OCI-LY3 (cell line): ENCODE data around the gene MEX3A.
"Not testable (repeated sequence)": the region's sequence is repeated elsewhere in the genome, so short reads cannot be mapped to it uniquely, and the experiment has no call there.

Experiments
- H2AFZ ChIP-seq: fragments of 200-600, 300-600 bp; shearing (Covaris generic); 2 replicates; pipeline ENCODE4 v1.6.0; 2014; ENCODE audit warnings: antibody characterized with exemption, low read depth, low read length
- H3K27ac ChIP-seq: fragments of 200-600, 300-600 bp; sonication (generic); 2 replicates; pipeline ENCODE4 v1.5.1; 2014; ENCODE audit warnings: mild to moderate bottlenecking, low read length, moderate library complexity, mixed read lengths
- H3K27me3 ChIP-seq: fragments of 200-600, 300-600 bp; sonication (generic); 2 replicates; pipeline ENCODE4 v1.6.1; 2014; ENCODE audit warnings: low read depth, low read length, mixed read lengths
- H3K36me3 ChIP-seq: fragments of 200-600, 300-600 bp; sonication (generic); replicated peaks from 2 replicates; pipeline ENCODE3; 2014; ENCODE audit warnings: low read depth, low read length, mixed read lengths
- H3K4me1 ChIP-seq: fragments of 300-600, 200-600 bp; sonication (generic); 2 replicates; pipeline ENCODE4 v1.6.1; 2014; ENCODE audit warnings: low read length, mixed read lengths
- H3K4me2 ChIP-seq: fragments of 200-600, 300-600 bp; sonication (generic); 2 replicates; pipeline ENCODE4 v1.6.1; 2014; ENCODE audit warnings: low read length, mixed read lengths
- H3K4me3 ChIP-seq: fragments of 300-600, 200-600 bp; sonication (generic); 2 replicates; pipeline ENCODE4 v1.5.1; 2014; ENCODE audit warnings: antibody characterized with exemption, mild to moderate bottlenecking, low read length, moderate library complexity
- H3K79me2 ChIP-seq: fragments of 300-600, 200-600 bp; shearing (Covaris generic); 2 replicates; pipeline ENCODE4 v1.6.1; 2014; ENCODE audit warnings: mild to moderate bottlenecking, low read length, mixed read lengths
- H3K9ac ChIP-seq: fragments of 300-600, 200-600 bp; shearing (Covaris generic); 2 replicates; pipeline ENCODE4 v1.6.0; 2014; ENCODE audit warnings: mild to moderate bottlenecking, low read length, moderate library complexity
- H3K9me3 ChIP-seq: fragments of 200-600, 300-600 bp; shearing (Covaris generic); 2 replicates; pipeline ENCODE4 v1.6.1; 2014; ENCODE audit warnings: low read length, mixed read lengths; ENCODE audit not compliant: insufficient read depth
- H4K20me1 ChIP-seq: fragments of 200-600, 300-600 bp; sonication (generic); 2 replicates; pipeline ENCODE4 v1.6.1; 2016; ENCODE audit warnings: low read length, mixed read lengths; ENCODE audit not compliant: insufficient read depth
- CTCF ChIP-seq: fragments of 200-600, 300-600 bp; sonication (generic); IDR thresholded peaks from 2 replicates; pipeline ENCODE4 v1.5.1; 2014; ENCODE audit warnings: antibody characterized with exemption, low read length, low read depth
- EZH2phosphoT487 ChIP-seq: fragments of 200-600 bp; shearing (Covaris generic); IDR thresholded peaks from 2 replicates; pipeline ENCODE4 v1.6.1; 2018; ENCODE audit warnings: antibody characterized with exemption, mixed run types, low read depth

The MEX3A gene

GRCh38 chr1:156120318-156120717 is 38.1 kb upstream of the MEX3A start:
- no peaks in the 10 kb centered on the region for H3K36me3 ChIP-seq
- H3K79me2 ChIP-seq = no peaks in the 10 kb centered on the region
- H2AFZ ChIP-seq = no peak overlapping the region
- H4K20me1 ChIP-seq = peaks cover 2% of the 10 kb centered on the region; the same call in 1 of the 2 replicates
- H3K4me1 ChIP-seq = peaks cover 44% of the 10 kb centered on the region
- H3K9ac ChIP-seq = no peak overlapping the region
- H3K4me2 ChIP-seq = peak overlapping the region; percentile 29
- no peak for TF ChIP-seq EZH2phosphoT487
- TF ChIP-seq CTCF = no peak
- H3K27ac ChIP-seq = no peak overlapping the region
- no peaks in the 10 kb centered on the region for H3K9me3 ChIP-seq
- no peak overlapping the region for H3K4me3 ChIP-seq
- H3K27me3 ChIP-seq = peaks cover 43% of the 10 kb centered on the region

- Histone ChIP-seq H3K27me3 (peaks cover 46% of the 10 kb centered on the region), H4K20me1 (no peaks in the 10 kb centered on the region), H3K4me1 (peaks cover 39% of the 10 kb centered on the region), H3K9ac (no peak overlapping the region), H3K4me2 (peak overlapping the region; percentile 29), H3K27ac (no peak overlapping the region), H3K36me3 (no peaks in the 10 kb centered on the region), H2AFZ (no peak overlapping the region), H3K9me3 (no peaks in the 10 kb centered on the region), H3K79me2 (no peaks in the 10 kb centered on the region), H3K4me3 (no peak overlapping the region)
- TF ChIP-seq CTCF (no peak), EZH2phosphoT487 (no peak)
Observed at GRCh38 chr1:156119503-156120209, 37.4 kb upstream of the MEX3A start.

GRCh38 chr1:156118177-156118868 is 36.1 kb upstream of the MEX3A start:
- no peaks in the 10 kb centered on the region for H3K79me2 ChIP-seq
- no peak overlapping the region for H3K4me2 ChIP-seq
- no peaks in the 10 kb centered on the region for H4K20me1 ChIP-seq
- TF ChIP-seq CTCF = no peak
- no peak for TF ChIP-seq EZH2phosphoT487
- H2AFZ ChIP-seq = no peak overlapping the region
- H3K27ac ChIP-seq = no peak overlapping the region
- H3K9ac ChIP-seq = no peak overlapping the region
- no peak overlapping the region for H3K4me3 ChIP-seq
- no peaks in the 10 kb centered on the region for H3K9me3 ChIP-seq
- H3K36me3 ChIP-seq = no peaks in the 10 kb centered on the region
- H3K4me1 ChIP-seq = peaks cover 27% of the 10 kb centered on the region
- H3K27me3 ChIP-seq = peaks cover 49% of the 10 kb centered on the region

GRCh38 chr1:156117414-156118176 is 35.3 kb upstream of the MEX3A start:
- Histone ChIP-seq H3K9ac (no peak overlapping the region), H2AFZ (no peak overlapping the region), H3K27ac (no peak overlapping the region), H3K9me3 (no peaks in the 10 kb centered on the region), H3K4me1 (peaks cover 22% of the 10 kb centered on the region), H3K27me3 (peaks cover 46% of the 10 kb centered on the region), H3K4me3 (no peak overlapping the region), H3K4me2 (no peak overlapping the region), H4K20me1 (no peaks in the 10 kb centered on the region), H3K79me2 (no peaks in the 10 kb centered on the region), H3K36me3 (no peaks in the 10 kb centered on the region)
- TF ChIP-seq EZH2phosphoT487 = no peak
- TF ChIP-seq CTCF = no peak

GRCh38 chr1:156116731-156117130 is 34.5 kb upstream of the MEX3A start:
- not testable (repeated sequence) for H3K4me3 ChIP-seq, H4K20me1 ChIP-seq, H3K79me2 ChIP-seq, H2AFZ ChIP-seq, H3K9ac ChIP-seq, H3K4me2 ChIP-seq, H3K36me3 ChIP-seq, H3K9me3 ChIP-seq, H3K27ac ChIP-seq
- peaks cover 51% of the 10 kb centered on the region for H3K27me3 ChIP-seq
- H3K4me1 ChIP-seq = peaks cover 22% of the 10 kb centered on the region
